ENCODE measurements around the gene RABGAP1L.
"Not testable (repeated sequence)": the region's sequence is repeated elsewhere in the genome, so short reads cannot be mapped to it uniquely, and the experiment has no call there.

Gene RABGAP1L

DNA sequence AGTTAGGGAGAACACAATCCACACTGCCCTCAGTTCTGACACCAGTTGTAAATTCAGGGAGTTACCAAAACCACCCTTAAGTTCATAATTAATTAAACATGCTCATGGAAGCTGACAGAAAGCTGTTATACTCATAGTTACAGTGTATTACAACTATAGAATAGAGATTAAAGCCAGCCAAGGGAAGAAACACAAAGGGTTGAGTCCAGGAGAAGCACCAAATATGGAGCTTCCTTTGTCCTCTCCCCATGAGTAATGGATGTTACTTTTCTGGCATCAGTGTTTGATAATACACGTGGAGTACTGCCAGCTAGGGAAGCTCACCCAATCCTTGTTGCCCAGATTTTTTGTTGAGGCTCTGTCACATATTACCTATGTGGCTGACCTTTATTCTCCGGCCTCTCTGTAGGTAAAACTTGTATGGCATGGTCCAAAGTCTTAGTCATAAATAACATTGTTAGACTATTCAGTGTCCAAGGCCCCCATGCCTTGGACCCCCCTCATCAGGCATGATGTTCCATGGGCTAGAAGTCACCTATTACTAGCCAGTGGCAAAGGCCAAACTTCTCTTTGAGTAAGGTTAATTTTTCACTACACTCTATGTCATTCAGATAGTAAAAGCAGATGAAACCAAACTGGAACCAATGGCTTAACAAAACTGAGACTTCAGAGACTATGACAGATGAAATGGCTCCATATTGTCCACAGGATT, 464.2 kb downstream of the RABGAP1L start:
- no peak for DNase-seq

DNA sequence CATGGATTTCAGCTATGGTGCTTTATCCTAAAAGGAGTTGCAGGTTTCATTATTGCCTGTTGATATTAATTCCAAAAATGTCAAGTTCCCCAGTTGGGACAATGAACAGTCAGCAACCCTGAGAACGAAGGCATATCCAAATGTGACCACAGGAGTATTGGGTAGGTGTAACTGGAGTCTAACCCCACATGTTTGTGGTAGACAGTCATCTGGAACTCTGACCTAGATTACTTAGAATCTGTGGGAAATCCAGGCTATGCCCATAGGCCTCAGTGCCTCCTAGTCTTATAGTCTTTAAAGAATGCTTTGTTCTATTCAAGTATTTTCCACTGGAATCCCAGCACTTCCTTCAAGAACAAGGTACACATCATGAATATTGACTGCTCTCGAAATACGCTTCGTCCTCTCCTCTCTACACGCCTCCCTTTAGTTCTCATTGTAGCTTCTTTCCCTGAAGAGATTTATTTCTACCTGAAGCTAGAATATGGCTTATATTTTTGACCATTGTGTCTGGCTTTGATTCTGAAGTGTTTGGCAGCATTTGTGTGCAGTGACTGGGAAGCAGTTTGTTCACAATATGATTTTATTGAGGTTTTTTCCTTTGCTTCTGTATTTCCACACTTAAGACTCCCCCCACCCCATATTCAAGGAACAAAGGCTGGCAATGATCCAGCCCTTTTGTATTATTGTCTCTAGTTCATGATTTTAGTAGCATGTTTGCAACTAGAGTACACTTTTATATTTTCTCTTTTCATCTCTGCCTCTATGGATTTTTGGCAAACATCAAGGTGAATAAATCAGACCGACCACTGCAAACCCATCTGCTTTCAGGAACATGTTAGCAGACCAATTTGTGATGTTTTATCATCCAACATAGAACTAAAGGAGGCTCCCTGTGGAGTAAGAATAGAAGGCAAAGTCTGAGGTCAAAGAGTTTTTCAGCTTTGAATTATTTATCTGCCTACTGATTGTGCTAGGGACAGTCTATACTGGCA, 467.0 kb downstream of the RABGAP1L start:
- DNase-seq: no peak

GRCh38 chr1:174637487-174637886, 478.2 kb downstream of the RABGAP1L start:
- DNase-seq: no peak

DNA sequence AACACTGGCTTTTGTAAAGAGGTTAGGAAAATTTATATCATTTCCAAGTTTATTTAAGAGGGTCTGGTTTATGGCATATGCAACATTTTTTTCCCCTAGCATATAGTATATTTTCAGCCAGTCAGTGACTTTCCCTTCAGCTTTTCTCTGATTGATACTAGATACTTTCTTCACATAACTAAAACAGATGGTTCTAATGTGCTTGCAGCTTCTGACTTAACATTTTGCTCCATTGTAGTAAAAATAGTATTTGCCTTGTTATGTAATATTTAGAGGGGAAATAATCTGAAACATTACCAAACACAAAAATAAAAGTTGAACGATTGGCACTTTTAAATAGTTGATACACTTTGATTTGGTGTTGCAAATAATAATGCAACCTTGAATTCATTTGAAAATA, 480.1 kb downstream of the RABGAP1L start:
- DNase-seq: no peak

- DNase-seq: no peak
Observed at GRCh38 chr1:174640783-174641182, 481.5 kb downstream of the RABGAP1L start.

DNA sequence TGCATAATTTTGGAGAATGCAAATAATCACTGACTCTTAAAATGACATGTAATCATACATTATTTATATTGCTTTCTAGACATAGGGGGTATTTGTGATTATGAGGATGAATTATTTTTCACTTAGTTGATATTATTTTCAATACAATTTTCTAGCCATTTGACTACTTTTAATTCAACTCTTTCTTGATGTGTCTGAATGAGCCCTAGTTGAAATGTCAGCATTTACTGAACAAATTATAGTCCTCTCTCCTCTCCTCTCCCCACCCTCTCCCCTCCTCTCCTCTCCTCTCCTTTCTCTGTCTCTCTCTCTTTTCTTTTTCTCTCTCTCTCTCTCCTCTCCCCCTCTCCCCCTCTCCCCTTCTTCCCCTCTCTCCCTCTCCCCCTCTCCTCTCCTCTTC, 483.1 kb downstream of the RABGAP1L start:
- DNase-seq: no peak

DNA sequence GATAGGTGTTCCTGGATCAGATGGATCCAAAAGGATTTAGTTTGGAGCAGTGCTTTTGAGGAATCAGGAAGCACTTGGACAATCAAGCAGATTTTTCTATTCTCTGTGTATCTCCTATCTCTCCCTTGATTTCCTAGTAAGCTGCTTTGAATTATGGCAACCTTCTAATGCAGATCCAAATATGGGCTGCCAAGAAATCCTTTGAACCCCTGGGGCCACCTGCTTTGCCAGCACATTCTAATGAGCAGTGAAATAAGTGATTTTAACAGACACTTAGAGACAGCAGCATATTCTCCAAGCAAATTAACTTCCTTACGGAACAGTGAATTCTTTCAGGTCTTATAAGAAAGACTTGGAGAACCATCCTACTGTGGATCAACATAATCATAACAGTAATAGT, 483.9 kb downstream of the RABGAP1L start:
- no peak for DNase-seq

- not testable (repeated sequence) for DNase-seq
Observed at GRCh38 chr1:174649572-174649971, 490.3 kb downstream of the RABGAP1L start.

DNA sequence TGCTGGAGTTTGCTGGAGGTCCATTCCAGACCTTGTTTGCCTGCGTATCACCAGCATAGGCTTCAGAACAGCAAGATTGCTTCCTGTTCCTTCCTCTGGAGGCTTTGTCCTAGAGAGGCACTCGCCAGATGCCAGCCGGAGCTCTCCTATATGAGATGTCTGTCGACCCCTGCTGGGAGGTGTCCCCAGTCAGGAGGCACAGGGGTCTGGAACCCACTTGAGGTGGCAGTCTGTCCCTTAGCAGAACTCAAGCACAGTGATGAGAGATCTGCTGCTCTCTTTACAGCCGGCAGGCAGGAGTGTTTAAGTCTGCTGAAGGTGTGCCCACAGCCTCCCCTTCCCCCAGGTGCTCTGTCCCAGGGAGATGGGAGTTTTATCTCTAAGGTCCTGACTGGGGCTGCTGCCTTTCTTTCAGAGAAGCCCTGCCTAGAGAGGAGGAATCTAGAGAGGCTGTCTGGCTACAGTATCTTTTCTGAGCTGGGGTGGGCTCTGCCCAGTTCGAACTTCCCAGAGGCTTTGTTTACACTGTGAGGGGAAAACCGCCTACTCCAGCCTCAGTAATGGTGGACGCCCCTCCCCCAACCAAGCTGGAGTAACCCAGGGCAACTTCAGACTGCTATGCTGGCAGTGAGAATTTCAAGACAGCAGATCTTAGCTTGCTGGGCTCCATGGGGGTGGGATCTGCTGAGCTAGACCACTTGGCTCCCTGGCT, 493.4 kb downstream of the RABGAP1L start:
- no peak for DNase-seq

DNA sequence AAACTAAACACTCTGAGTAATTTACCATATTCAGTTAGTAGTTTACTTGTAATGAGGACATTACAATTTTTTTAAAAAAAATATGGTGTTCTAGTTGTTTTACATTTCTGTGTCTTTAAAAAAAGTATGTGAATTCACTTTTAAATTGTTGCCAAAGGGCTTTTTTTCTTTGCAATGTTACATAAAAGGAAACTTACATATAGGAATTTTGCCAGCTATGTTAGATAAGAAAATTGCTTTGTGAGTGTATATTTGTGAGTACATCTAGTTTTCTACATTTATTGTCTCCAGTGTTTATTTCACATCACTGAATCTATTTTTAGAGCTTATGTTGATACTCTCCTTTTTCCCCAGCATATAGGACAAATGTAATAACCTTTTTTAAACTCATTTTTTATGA, 495.2 kb downstream of the RABGAP1L start:
- no peak for DNase-seq

- DNase-seq: no peak
Observed at GRCh38 chr1:174656409-174657059, 497.2 kb downstream of the RABGAP1L start.

- no peak for DNase-seq
Observed at GRCh38 chr1:174657411-174657810, 498.1 kb downstream of the RABGAP1L start.

DNA sequence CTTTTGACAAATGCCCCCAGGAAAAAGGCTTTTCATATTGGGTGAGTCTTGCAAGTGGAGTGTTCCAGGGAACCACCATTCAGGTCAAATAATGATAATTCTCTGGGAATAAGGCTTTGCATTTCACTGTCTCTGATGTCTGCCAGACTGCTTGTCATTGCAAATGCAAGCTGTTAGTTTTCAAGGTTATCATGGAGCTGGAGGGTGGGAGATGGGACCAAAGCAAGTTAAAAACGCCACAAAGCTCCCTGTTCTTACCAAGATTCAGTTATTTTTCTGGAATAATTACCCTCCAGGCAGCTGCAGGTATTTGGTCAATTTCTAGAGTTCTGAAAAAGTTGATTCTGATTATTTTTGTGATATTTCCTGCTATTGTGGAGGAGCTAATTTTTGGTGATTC, 498.6 kb downstream of the RABGAP1L start:
- no peak for DNase-seq

DNA sequence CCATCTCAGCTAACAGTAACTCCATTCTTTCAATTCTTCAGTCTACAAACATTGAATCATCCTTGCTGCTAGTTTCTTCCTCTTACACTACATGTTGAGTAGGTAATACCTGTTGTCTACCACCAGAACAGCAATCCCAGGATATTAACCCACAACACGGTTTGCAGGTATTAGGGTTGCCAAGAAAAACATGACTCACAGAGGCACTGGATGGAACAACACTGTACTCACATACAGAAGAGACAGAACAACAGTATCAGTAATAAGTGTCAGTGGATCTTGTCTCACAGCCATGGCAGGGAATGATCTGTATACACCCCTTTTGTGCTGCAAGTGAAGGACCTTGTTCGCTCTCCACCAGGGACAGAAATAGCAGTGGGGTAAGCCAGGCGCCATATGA, 500.5 kb downstream of the RABGAP1L start:
- no peak for DNase-seq

- DNase-seq: no peak
Observed at GRCh38 chr1:174660476-174660875, 501.2 kb downstream of the RABGAP1L start.

DNA sequence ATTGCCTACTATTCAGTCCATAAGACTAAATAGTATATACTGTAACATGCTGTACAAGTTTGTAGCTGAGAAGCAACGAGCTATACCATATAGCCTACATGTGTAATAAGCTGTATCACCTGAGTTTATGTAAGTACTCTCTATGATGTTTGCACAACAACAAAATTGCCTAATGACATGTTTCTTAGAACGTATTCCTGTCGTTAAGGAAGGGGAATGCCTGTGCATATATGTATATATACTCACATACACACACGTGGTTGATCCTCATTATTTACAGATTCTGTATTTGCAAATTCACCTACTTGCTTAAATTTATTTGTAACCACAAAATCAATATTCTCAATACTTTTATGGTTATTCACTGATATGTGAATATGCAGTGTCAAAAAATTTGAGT, 504.0 kb downstream of the RABGAP1L start:
- DNase-seq: no peak

- DNase-seq: no peak
Observed at GRCh38 chr1:174666248-174666647, 506.9 kb downstream of the RABGAP1L start.

DNA sequence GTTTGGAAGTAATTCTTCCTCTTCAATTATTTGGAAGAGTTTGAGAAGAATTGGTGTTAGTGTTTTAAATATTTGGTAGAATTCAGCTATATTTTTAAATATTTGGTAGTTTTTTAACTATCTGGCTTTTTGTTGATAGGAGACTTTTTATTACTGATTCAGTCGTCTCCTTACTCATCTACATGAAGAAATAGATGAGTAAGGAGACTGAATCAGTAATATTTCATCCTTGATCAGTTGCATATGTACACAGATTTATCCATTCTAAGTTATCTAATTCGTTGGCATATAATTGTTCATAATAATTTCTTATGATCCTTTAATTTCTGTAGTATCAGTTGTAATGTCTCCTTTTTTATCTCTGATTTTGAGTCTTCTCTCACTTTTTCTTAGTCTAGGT, 512.5 kb downstream of the RABGAP1L start:
- no peak for DNase-seq

DNA sequence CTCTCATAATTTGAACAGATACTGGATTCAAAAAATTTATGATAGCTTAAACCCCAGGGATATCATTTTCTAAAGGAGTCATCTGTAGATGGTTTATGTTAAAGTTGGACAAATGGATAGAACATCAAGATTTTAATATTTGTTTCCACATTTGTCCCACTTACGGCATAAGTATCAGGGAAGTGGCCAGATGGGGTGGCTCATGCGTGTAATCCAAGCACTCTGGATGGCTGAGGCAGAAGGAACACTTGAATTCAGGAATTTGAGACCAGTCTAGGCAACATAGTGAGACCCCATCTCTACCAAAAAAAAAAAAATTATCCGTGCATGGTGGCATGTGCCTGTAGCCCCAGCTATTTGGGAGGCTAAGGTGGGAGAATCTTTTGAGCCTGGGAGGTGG, 517.5 kb downstream of the RABGAP1L start:
- no peak for DNase-seq

- no peak for DNase-seq
Observed at GRCh38 chr1:174678657-174679056, 519.3 kb downstream of the RABGAP1L start.

GRCh38 chr1:174680101-174680500, 520.8 kb downstream of the RABGAP1L start:
- DNase-seq: no peak

GRCh38 chr1:174682419-174683008, 523.2 kb downstream of the RABGAP1L start:
- no peak for DNase-seq

Data from CD4-positive, alpha-beta T cell treated with Interleukin-17A for 1 hour (primary cell).